ENCODE measurements around the gene GZMM. TPM values are rescaled to one million over a fixed set of nuclear protein-coding genes. Genes with fewer than 3 reads are reported as not detected.

The GZMM gene
- total and polyA plus RNA-seq, 2 of the 13 experiments (the other 11 are each of a cell fraction or from before 2014, with no cell fraction given) = 0.07 TPM; not detected in 1

- TF ChIP-seq, protein P1, sequence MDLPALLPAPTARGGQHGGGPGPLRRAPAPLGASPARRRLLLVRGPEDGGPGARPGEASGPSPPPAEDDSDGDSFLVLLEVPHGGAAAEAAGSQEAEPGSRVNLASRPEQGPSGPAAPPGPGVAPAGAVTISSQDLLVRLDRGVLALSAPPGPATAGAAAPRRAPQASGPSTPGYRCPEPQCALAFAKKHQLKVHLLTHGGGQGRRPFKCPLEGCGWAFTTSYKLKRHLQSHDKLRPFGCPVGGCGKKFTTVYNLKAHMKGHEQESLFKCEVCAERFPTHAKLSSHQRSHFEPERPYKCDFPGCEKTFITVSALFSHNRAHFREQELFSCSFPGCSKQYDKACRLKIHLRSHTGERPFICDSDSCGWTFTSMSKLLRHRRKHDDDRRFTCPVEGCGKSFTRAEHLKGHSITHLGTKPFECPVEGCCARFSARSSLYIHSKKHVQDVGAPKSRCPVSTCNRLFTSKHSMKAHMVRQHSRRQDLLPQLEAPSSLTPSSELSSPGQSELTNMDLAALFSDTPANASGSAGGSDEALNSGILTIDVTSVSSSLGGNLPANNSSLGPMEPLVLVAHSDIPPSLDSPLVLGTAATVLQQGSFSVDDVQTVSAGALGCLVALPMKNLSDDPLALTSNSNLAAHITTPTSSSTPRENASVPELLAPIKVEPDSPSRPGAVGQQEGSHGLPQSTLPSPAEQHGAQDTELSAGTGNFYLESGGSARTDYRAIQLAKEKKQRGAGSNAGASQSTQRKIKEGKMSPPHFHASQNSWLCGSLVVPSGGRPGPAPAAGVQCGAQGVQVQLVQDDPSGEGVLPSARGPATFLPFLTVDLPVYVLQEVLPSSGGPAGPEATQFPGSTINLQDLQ (CRISPR knock-in tag; IDR thresholded peaks at IDR 0.05) = no peak
- no peak for TF ChIP-seq ZSCAN22 (CRISPR knock-in tag; IDR thresholded peaks at IDR 0.05)
- TF ChIP-seq POGZ (CRISPR knock-in tag; IDR thresholded peaks at IDR 0.05) = 0 out of 2 replicates have a peak, but pooled peaks have one; percentile 4
- TF ChIP-seq ZMAT5 (CRISPR knock-in tag; IDR thresholded peaks at IDR 0.05; ENCODE audit: borderline replicate concordance, low read depth) = no peak
- TF ChIP-seq ZNF282 (IDR thresholded peaks at IDR 0.05; ENCODE audit: partially characterized antibody) = no peak
- TF ChIP-seq ZNF674 (CRISPR knock-in tag; IDR thresholded peaks at IDR 0.05; ENCODE audit: low read depth) = no peak
- TF ChIP-seq ZNF513 (CRISPR knock-in tag; conservative IDR thresholded peaks at IDR 0.05) = no peak
- TF ChIP-seq NAIF1 (CRISPR knock-in tag; IDR thresholded peaks at IDR 0.05; ENCODE audit: borderline replicate concordance) = no peak
- TF ChIP-seq PHF20 (CRISPR knock-in tag; IDR thresholded peaks at IDR 0.05) = no peak
- TF ChIP-seq MLLT10 (CRISPR knock-in tag; IDR thresholded peaks at IDR 0.05) = no peak
- TF ChIP-seq, protein P2, sequence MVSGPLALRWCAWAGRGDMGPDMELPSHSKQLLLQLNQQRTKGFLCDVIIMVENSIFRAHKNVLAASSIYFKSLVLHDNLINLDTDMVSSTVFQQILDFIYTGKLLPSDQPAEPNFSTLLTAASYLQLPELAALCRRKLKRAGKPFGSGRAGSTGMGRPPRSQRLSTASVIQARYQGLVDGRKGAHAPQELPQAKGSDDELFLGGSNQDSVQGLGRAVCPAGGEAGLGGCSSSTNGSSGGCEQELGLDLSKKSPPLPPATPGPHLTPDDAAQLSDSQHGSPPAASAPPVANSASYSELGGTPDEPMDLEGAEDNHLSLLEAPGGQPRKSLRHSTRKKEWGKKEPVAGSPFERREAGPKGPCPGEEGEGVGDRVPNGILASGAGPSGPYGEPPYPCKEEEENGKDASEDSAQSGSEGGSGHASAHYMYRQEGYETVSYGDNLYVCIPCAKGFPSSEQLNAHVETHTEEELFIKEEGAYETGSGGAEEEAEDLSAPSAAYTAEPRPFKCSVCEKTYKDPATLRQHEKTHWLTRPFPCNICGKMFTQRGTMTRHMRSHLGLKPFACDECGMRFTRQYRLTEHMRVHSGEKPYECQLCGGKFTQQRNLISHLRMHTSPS (CRISPR knock-in tag; IDR thresholded peaks at IDR 0.05; ENCODE audit: low read depth) = no peak
- 0 out of 2 replicates have a peak, but pooled peaks have one; percentile 18 for TF ChIP-seq ZNF790 (CRISPR knock-in tag; IDR thresholded peaks at IDR 0.05; ENCODE audit: borderline replicate concordance)
- TF ChIP-seq ZNF891 (CRISPR knock-in tag; IDR thresholded peaks at IDR 0.05) = no peak
- no peak for TF ChIP-seq U2AF1 (optimal IDR thresholded peaks at IDR 0.05; ENCODE audit: low read depth, low read length)
- no peak for TF ChIP-seq ZNF441 (CRISPR knock-in tag; IDR thresholded peaks at IDR 0.05; ENCODE audit: borderline replicate concordance)
- TF ChIP-seq HES4 (CRISPR knock-in tag; IDR thresholded peaks at IDR 0.05; ENCODE audit: borderline replicate concordance) = peak; percentile 51; the same call in 1 of the 2 replicates
- TF ChIP-seq, protein P3, sequence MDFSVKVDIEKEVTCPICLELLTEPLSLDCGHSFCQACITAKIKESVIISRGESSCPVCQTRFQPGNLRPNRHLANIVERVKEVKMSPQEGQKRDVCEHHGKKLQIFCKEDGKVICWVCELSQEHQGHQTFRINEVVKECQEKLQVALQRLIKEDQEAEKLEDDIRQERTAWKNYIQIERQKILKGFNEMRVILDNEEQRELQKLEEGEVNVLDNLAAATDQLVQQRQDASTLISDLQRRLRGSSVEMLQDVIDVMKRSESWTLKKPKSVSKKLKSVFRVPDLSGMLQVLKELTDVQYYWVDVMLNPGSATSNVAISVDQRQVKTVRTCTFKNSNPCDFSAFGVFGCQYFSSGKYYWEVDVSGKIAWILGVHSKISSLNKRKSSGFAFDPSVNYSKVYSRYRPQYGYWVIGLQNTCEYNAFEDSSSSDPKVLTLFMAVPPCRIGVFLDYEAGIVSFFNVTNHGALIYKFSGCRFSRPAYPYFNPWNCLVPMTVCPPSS (IDR thresholded peaks at IDR 0.05) = no peak
- TF ChIP-seq MIER3 (CRISPR knock-in tag; IDR thresholded peaks at IDR 0.05; ENCODE audit: borderline replicate concordance) = no peak
- TF ChIP-seq ZNF563 (CRISPR knock-in tag; IDR thresholded peaks at IDR 0.05) = 0 out of 2 replicates have a peak, but pooled peaks have one; percentile 18
- TF ChIP-seq ZNF792 (CRISPR knock-in tag; IDR thresholded peaks at IDR 0.05) = no peak
- no peak for TF ChIP-seq ZNF10 (CRISPR knock-in tag; IDR thresholded peaks at IDR 0.05; ENCODE audit: borderline replicate concordance, low read depth)
- 0 out of 2 replicates have a peak, but pooled peaks have one; percentile 28 for TF ChIP-seq ZC3H13 (CRISPR knock-in tag; IDR thresholded peaks at IDR 0.05)
- no peak for TF ChIP-seq IRF2 (CRISPR knock-in tag; IDR thresholded peaks at IDR 0.05)
Observed at GRCh38 chr19:533364-534058, 10.3 kb upstream of the GZMM start (continued).

Data from HepG2 (cell line).